BLaER1 treated with 17β-estradiol and CSF1 and Interleukin-3, amounts not matched to agents 10 nM and 100 nM (cell line): ENCODE measurements around the gene LRCH1.

ENCODE experiments used
- H3K27ac ChIP-seq, 11 experiments: shearing (Covaris generic); formaldehyde crosslinking; 2 replicates each; pipeline ENCODE4 v1.8.1; 2022
- H3K27me3 ChIP-seq, 11 experiments: shearing (Covaris generic); formaldehyde crosslinking; 2 replicates each; pipeline ENCODE4 v1.8.1; 2022
- H3K36me3 ChIP-seq, 11 experiments: shearing (Covaris generic); formaldehyde crosslinking; 2 replicates each; pipeline ENCODE4 v1.8.1; 2022
- H3K4me1 ChIP-seq, 10 experiments: shearing (Covaris generic); formaldehyde crosslinking; 2 replicates each; pipeline ENCODE4 v1.8.1; 2022
- H3K4me2 ChIP-seq, 11 experiments: shearing (Covaris generic); formaldehyde crosslinking; 2 replicates each; pipeline ENCODE4 v1.8.1; 2022
- H3K4me3 ChIP-seq, 10 experiments: shearing (Covaris generic); formaldehyde crosslinking; 2 replicates each; pipeline ENCODE4 v1.8.1; 2022
- H3K9ac ChIP-seq, 11 experiments: shearing (Covaris generic); formaldehyde crosslinking; 2 replicates each; pipeline ENCODE4 v1.8.1; 2022
- H3K9me3 ChIP-seq, 11 experiments: shearing (Covaris generic); formaldehyde crosslinking; replicated peaks in 1 of 11; 2 replicates each; pipeline ENCODE4 v1.8.1; 2022
- H4K20me1 ChIP-seq, 11 experiments: shearing (Covaris generic); formaldehyde crosslinking; 2 replicates each; pipeline ENCODE4 v1.8.1; 2022
- Cebpa-rat ChIP-seq, 11 experiments: shearing (Covaris generic); IDR thresholded peaks; 2 replicates each; pipeline ENCODE4 v1.8.1; 2022

The LRCH1 gene

GRCh38 chr13:46773541-46773940 is 220.6 kb downstream of the LRCH1 start:
- H3K27me3 ChIP-seq: no peaks in the 10 kb centered on the region
- no peak overlapping the region for H3K4me3 ChIP-seq
- TF ChIP-seq Cebpa-rat (IDR thresholded peaks at IDR 0.05): no peak
- H3K9me3 ChIP-seq: no peaks in the 10 kb centered on the region
- peaks cover 72 to 87% (median 84%) of the 10 kb centered on the region in 11 experiments for H3K36me3 ChIP-seq
- H3K4me2 ChIP-seq: no peak overlapping the region
- no peaks in the 10 kb centered on the region for H3K4me1 ChIP-seq
- no peak overlapping the region for H3K27ac ChIP-seq
- H3K9ac ChIP-seq: no peak overlapping the region
- H4K20me1 ChIP-seq: peaks cover 0 to 4% (median 0%) of the 10 kb centered on the region in 11 experiments; a peak in 1 of 22 replicates

- Histone ChIP-seq H3K4me2 (no peak overlapping the region), H3K27me3 (no peaks in the 10 kb centered on the region), H3K27ac (no peak overlapping the region), H3K4me3 (no peak overlapping the region), H3K9me3 (no peaks in the 10 kb centered on the region), H3K9ac (no peak overlapping the region), H4K20me1 (peaks cover 0 to 7% (median 0%) of the 10 kb centered on the region in 11 experiments; a peak in 1 of 22 replicates), H3K4me1 (no peaks in the 10 kb centered on the region), H3K36me3 (peaks cover 80 to 99% (median 96%) of the 10 kb centered on the region in 11 experiments)
- TF ChIP-seq Cebpa-rat (IDR thresholded peaks at IDR 0.05): no peak
Measured at GRCh38 chr13:46775385-46776107, 222.6 kb downstream of the LRCH1 start.

- H3K36me3 ChIP-seq: peaks cover 75 to 99% (median 94%) of the 10 kb centered on the region in 11 experiments
- H3K4me2 ChIP-seq: no peak overlapping the region
Measured at GRCh38 chr13:46778095-46778494, 225.1 kb downstream of the LRCH1 start.

GRCh38 chr13:46778890-46779289 is 225.9 kb downstream of the LRCH1 start:
- Histone ChIP-seq H3K4me2 (no peak overlapping the region), H3K36me3 (peaks cover 71 to 99% (median 94%) of the 10 kb centered on the region in 11 experiments), H3K27ac (no peak overlapping the region), H3K4me1 (no peaks in the 10 kb centered on the region), H3K9me3 (no peaks in the 10 kb centered on the region), H3K9ac (no peak overlapping the region), H3K27me3 (no peaks in the 10 kb centered on the region), H3K4me3 (no peak overlapping the region), H4K20me1 (peaks cover 0 to 10% (median 0%) of the 10 kb centered on the region in 11 experiments; a peak in 1 of 22 replicates)
- no peak for TF ChIP-seq Cebpa-rat (IDR thresholded peaks at IDR 0.05)

More at GRCh38 chr13:46778095-46778494, 225.1 kb downstream of the LRCH1 start:
- TF ChIP-seq Cebpa-rat (IDR thresholded peaks at IDR 0.05): no peak
- Histone ChIP-seq H3K9me3 (no peaks in the 10 kb centered on the region), H4K20me1 (peaks cover 0 to 10% (median 0%) of the 10 kb centered on the region in 11 experiments; a peak in 1 of 22 replicates), H3K4me3 (no peak overlapping the region), H3K4me1 (no peaks in the 10 kb centered on the region), H3K9ac (no peak overlapping the region), H3K27me3 (no peaks in the 10 kb centered on the region), H3K27ac (no peak overlapping the region)

GRCh38 chr13:46782066-46782465 is 229.1 kb downstream of the LRCH1 start:
- Histone ChIP-seq H3K9ac (no peak overlapping the region), H3K27ac (no peak overlapping the region), H3K4me1 (no peaks in the 10 kb centered on the region), H3K27me3 (no peaks in the 10 kb centered on the region), H4K20me1 (0 out of 22 replicates have a peak, but pooled peaks cover 0 to 6% (median 0%) of the 10 kb centered on the region in 11 experiments), H3K36me3 (peaks cover 70 to 99% (median 94%) of the 10 kb centered on the region in 11 experiments), H3K4me3 (no peak overlapping the region), H3K9me3 (no peaks in the 10 kb centered on the region), H3K4me2 (no peak overlapping the region)
- no peak for TF ChIP-seq Cebpa-rat (IDR thresholded peaks at IDR 0.05)

- Histone ChIP-seq H3K9ac (no peak overlapping the region), H3K4me2 (no peak overlapping the region), H4K20me1 (0 out of 22 replicates have a peak, but pooled peaks cover 0 to 9% (median 0%) of the 10 kb centered on the region in 11 experiments), H3K4me1 (no peaks in the 10 kb centered on the region), H3K36me3 (peaks cover 66 to 97% (median 89%) of the 10 kb centered on the region in 11 experiments), H3K27ac (no peak overlapping the region), H3K4me3 (no peak overlapping the region), H3K9me3 (no peaks in the 10 kb centered on the region), H3K27me3 (no peaks in the 10 kb centered on the region)
- no peak for TF ChIP-seq Cebpa-rat (IDR thresholded peaks at IDR 0.05)
Measured at GRCh38 chr13:46782691-46783090, 229.7 kb downstream of the LRCH1 start.

- H3K4me2 ChIP-seq: no peak overlapping the region
- H3K4me3 ChIP-seq: no peak overlapping the region
- no peaks in the 10 kb centered on the region; a peak in 1 of 20 replicates for H3K4me1 ChIP-seq
- no peak overlapping the region for H3K9ac ChIP-seq
- H3K27me3 ChIP-seq: no peaks in the 10 kb centered on the region
- peaks cover 0 to 16% (median 0%) of the 10 kb centered on the region in 11 experiments; a peak in 1 of 22 replicates for H4K20me1 ChIP-seq
- no peaks in the 10 kb centered on the region for H3K9me3 ChIP-seq
- H3K27ac ChIP-seq: no peak overlapping the region
- no peak for TF ChIP-seq Cebpa-rat (IDR thresholded peaks at IDR 0.05)
- H3K36me3 ChIP-seq: peaks cover 59 to 97% (median 88%) of the 10 kb centered on the region in 11 experiments
Measured at GRCh38 chr13:46783504-46783903, 230.5 kb downstream of the LRCH1 start.

- H3K36me3 ChIP-seq: peaks cover 9 to 38% (median 20%) of the 10 kb centered on the region in 11 experiments
- no peak overlapping the region for H3K9ac ChIP-seq
- no peak overlapping the region for H3K27ac ChIP-seq
- H3K4me3 ChIP-seq: peak overlapping the region in 1 of 10 experiments; percentile 75; a peak in 1 of 20 replicates
- peaks cover 14 to 31% (median 25%) of the 10 kb centered on the region in 10 experiments for H3K4me1 ChIP-seq
- no peaks in the 10 kb centered on the region for H3K9me3 ChIP-seq
- H4K20me1 ChIP-seq: peaks cover 0 to 13% (median 0%) of the 10 kb centered on the region in 11 experiments; a peak in 4 of 22 replicates
- TF ChIP-seq Cebpa-rat (IDR thresholded peaks at IDR 0.05): no peak
- peak overlapping the region; percentile 74 to 95 (median 85); a peak in 19 of 22 replicates for H3K4me2 ChIP-seq
- no peaks in the 10 kb centered on the region for H3K27me3 ChIP-seq
Measured at GRCh38 chr13:46795321-46795720, 242.4 kb downstream of the LRCH1 start.

GRCh38 chr13:46796129-46796514 is 243.2 kb downstream of the LRCH1 start:
- no peaks in the 10 kb centered on the region for H3K9me3 ChIP-seq
- H3K27ac ChIP-seq: peak overlapping the region; percentile 82 to 91 (median 88); a peak in 21 of 22 replicates
- TF ChIP-seq Cebpa-rat (IDR thresholded peaks at IDR 0.05): no peak
- H3K4me2 ChIP-seq: peak overlapping the region; percentile 74 to 95 (median 85)
- H3K4me3 ChIP-seq: peak overlapping the region; percentile 70 to 86 (median 82)
- H3K9ac ChIP-seq: peak overlapping the region; percentile 88 to 93 (median 91)
- no peaks in the 10 kb centered on the region for H3K27me3 ChIP-seq
- H4K20me1 ChIP-seq: peaks cover 0 to 13% (median 0%) of the 10 kb centered on the region in 11 experiments; a peak in 4 of 22 replicates
- peaks cover 14 to 31% (median 25%) of the 10 kb centered on the region in 10 experiments for H3K4me1 ChIP-seq
- peaks cover 1 to 30% (median 12%) of the 10 kb centered on the region in 11 experiments; a peak in 19 of 22 replicates for H3K36me3 ChIP-seq
